OCI-LY3 (cell line): Measurements from ENCODE around the gene CBFA2T2.

ENCODE experiments used
- H2AFZ ChIP-seq: fragments of 200-600, 300-600 bp; shearing (Covaris generic); 2 replicates; pipeline ENCODE4 v1.6.0; 2014; ENCODE audit warnings: antibody characterized with exemption, low read depth, low read length
- H3K27ac ChIP-seq: fragments of 200-600, 300-600 bp; sonication (generic); 2 replicates; pipeline ENCODE4 v1.5.1; 2014; ENCODE audit warnings: mild to moderate bottlenecking, low read length, moderate library complexity, mixed read lengths
- H3K27me3 ChIP-seq: fragments of 200-600, 300-600 bp; sonication (generic); 2 replicates; pipeline ENCODE4 v1.6.1; 2014; ENCODE audit warnings: low read depth, low read length, mixed read lengths
- H3K36me3 ChIP-seq: fragments of 200-600, 300-600 bp; sonication (generic); replicated peaks from 2 replicates; pipeline ENCODE3; 2014; ENCODE audit warnings: low read depth, low read length, mixed read lengths
- H3K4me1 ChIP-seq: fragments of 300-600, 200-600 bp; sonication (generic); 2 replicates; pipeline ENCODE4 v1.6.1; 2014; ENCODE audit warnings: low read length, mixed read lengths
- H3K4me2 ChIP-seq: fragments of 200-600, 300-600 bp; sonication (generic); 2 replicates; pipeline ENCODE4 v1.6.1; 2014; ENCODE audit warnings: low read length, mixed read lengths
- H3K4me3 ChIP-seq: fragments of 300-600, 200-600 bp; sonication (generic); 2 replicates; pipeline ENCODE4 v1.5.1; 2014; ENCODE audit warnings: antibody characterized with exemption, mild to moderate bottlenecking, low read length, moderate library complexity
- H3K79me2 ChIP-seq: fragments of 300-600, 200-600 bp; shearing (Covaris generic); 2 replicates; pipeline ENCODE4 v1.6.1; 2014; ENCODE audit warnings: mild to moderate bottlenecking, low read length, mixed read lengths
- H3K9ac ChIP-seq: fragments of 300-600, 200-600 bp; shearing (Covaris generic); 2 replicates; pipeline ENCODE4 v1.6.0; 2014; ENCODE audit warnings: mild to moderate bottlenecking, low read length, moderate library complexity
- H3K9me3 ChIP-seq: fragments of 200-600, 300-600 bp; shearing (Covaris generic); 2 replicates; pipeline ENCODE4 v1.6.1; 2014; ENCODE audit warnings: low read length, mixed read lengths; ENCODE audit not compliant: insufficient read depth
- H4K20me1 ChIP-seq: fragments of 200-600, 300-600 bp; sonication (generic); 2 replicates; pipeline ENCODE4 v1.6.1; 2016; ENCODE audit warnings: low read length, mixed read lengths; ENCODE audit not compliant: insufficient read depth
- CTCF ChIP-seq: fragments of 200-600, 300-600 bp; sonication (generic); IDR thresholded peaks from 2 replicates; pipeline ENCODE4 v1.5.1; 2014; ENCODE audit warnings: antibody characterized with exemption, low read length, low read depth
- EZH2phosphoT487 ChIP-seq: fragments of 200-600 bp; shearing (Covaris generic); IDR thresholded peaks from 2 replicates; pipeline ENCODE4 v1.6.1; 2018; ENCODE audit warnings: antibody characterized with exemption, mixed run types, low read depth

CBFA2T2 gene

GRCh38 chr20:33649201-33649681 is 159.3 kb downstream of the CBFA2T2 start:
- no peak overlapping the region for H3K9ac ChIP-seq
- no peak overlapping the region for H3K27ac ChIP-seq
- peaks cover 17% of the 10 kb centered on the region for H3K36me3 ChIP-seq
- H3K4me2 ChIP-seq = no peak overlapping the region
- no peak for TF ChIP-seq CTCF
- no peak for TF ChIP-seq EZH2phosphoT487
- no peaks in the 10 kb centered on the region for H4K20me1 ChIP-seq
- no peak overlapping the region for H2AFZ ChIP-seq
- no peaks in the 10 kb centered on the region for H3K9me3 ChIP-seq
- no peak overlapping the region for H3K4me3 ChIP-seq
- peaks cover 36% of the 10 kb centered on the region for H3K4me1 ChIP-seq
- H3K79me2 ChIP-seq = no peaks in the 10 kb centered on the region
- H3K27me3 ChIP-seq = no peaks in the 10 kb centered on the region

- H2AFZ ChIP-seq = no peak overlapping the region
- H4K20me1 ChIP-seq = no peaks in the 10 kb centered on the region
- H3K79me2 ChIP-seq = no peaks in the 10 kb centered on the region
- H3K27me3 ChIP-seq = no peaks in the 10 kb centered on the region
- no peak overlapping the region for H3K27ac ChIP-seq
- H3K4me1 ChIP-seq = peaks cover 36% of the 10 kb centered on the region
- no peak overlapping the region for H3K4me2 ChIP-seq
- H3K4me3 ChIP-seq = no peak overlapping the region
- no peaks in the 10 kb centered on the region for H3K9me3 ChIP-seq
- H3K9ac ChIP-seq = no peak overlapping the region
- no peak for TF ChIP-seq CTCF
- no peak for TF ChIP-seq EZH2phosphoT487
- H3K36me3 ChIP-seq = peaks cover 7% of the 10 kb centered on the region
Measured at GRCh38 chr20:33650111-33650752, 160.3 kb downstream of the CBFA2T2 start.

GRCh38 chr20:33650753-33651561 is 161.1 kb downstream of the CBFA2T2 start:
- no peaks in the 10 kb centered on the region for H3K79me2 ChIP-seq

More at GRCh38 chr20:33650753-33651561, 161.1 kb downstream of the CBFA2T2 start:
- Histone ChIP-seq H3K4me1 (peaks cover 36% of the 10 kb centered on the region), H3K27ac (no peak overlapping the region), H3K9ac (no peak overlapping the region), H3K36me3 (peaks cover 3% of the 10 kb centered on the region), H3K27me3 (no peaks in the 10 kb centered on the region), H3K4me2 (no peak overlapping the region), H3K4me3 (no peak overlapping the region), H3K9me3 (no peaks in the 10 kb centered on the region), H4K20me1 (no peaks in the 10 kb centered on the region), H2AFZ (no peak overlapping the region)
- TF ChIP-seq EZH2phosphoT487 (no peak), CTCF (no peak)
